ENCODE measurements around the gene FTCDNL1. TPM values are rescaled to one million over a fixed set of nuclear protein-coding genes. Genes with fewer than 3 reads are reported as not detected.
A peak's percentile ranks its signal among the peaks of the same experiment; 100 is the strongest.

FTCDNL1 gene
- total RNA-seq, 1 experiment from 2014 or later: 2.0 TPM

- H3K4ac ChIP-seq (ENCODE audit: low read depth, low read length): no peak overlapping the region
- H4K91ac ChIP-seq (ENCODE audit: insufficient read length, low read depth, low read length): no peak overlapping the region
- H3K23ac ChIP-seq (ENCODE audit: insufficient read length, low read depth, low read length): no peak overlapping the region
- H3K9ac ChIP-seq (ENCODE audit: extremely low read depth, insufficient read length, low read length): no peak overlapping the region
- peak overlapping the region; percentile 12 for H2AFZ ChIP-seq (ENCODE audit: low read length)
- Mint-ChIP-seq H3K4me3 (no peak overlapping the region), H3K27ac (peak overlapping the region in 2 of 3 experiments; percentile 79 to 80; a peak in 3 of 7 replicates), H3K9me3 (peaks cover 0 to 3% of the 10 kb centered on the region in 2 experiments; a peak in 1 of 5 replicates), H3K27me3 (ENCODE audit: low read depth) (peaks cover 1% of the 10 kb centered on the region), H3K36me3 (ENCODE audit: insufficient read depth in 1 of 3, low read depth in 3 of 3) (no peaks in the 10 kb centered on the region), H3K4me1 (peaks cover 32 to 39% of the 10 kb centered on the region in 2 experiments)
- H3K27me3 ChIP-seq (ENCODE audit: insufficient read depth, low read length): no peaks in the 10 kb centered on the region
- WGBS (ENCODE audit: extremely low coverage, insufficient read length, low lambda C conversion rate): no CpG with 5 or more reads among the region's 4 CpGs
- H2BK15ac ChIP-seq (ENCODE audit: low read depth, low read length): no peak overlapping the region
- H2BK20ac ChIP-seq (ENCODE audit: low read depth, low read length, poor library complexity, severe bottlenecking): no peak overlapping the region
- H3K79me1 ChIP-seq (ENCODE audit: insufficient read depth, low read depth, low read length, poor library complexity, severe bottlenecking): no peaks in the 10 kb centered on the region
- H2BK12ac ChIP-seq (ENCODE audit: insufficient read length, low read depth, low read length): no peak overlapping the region
- H2AK5ac ChIP-seq (ENCODE audit: insufficient read length, low read length): no peak overlapping the region
- no peak overlapping the region for H2BK120ac ChIP-seq (ENCODE audit: low read depth, low read length, poor library complexity, severe bottlenecking)
- H3K18ac ChIP-seq (ENCODE audit: insufficient read length, low read depth, low read length): no peak overlapping the region
- no peaks in the 10 kb centered on the region for H3K79me2 ChIP-seq (ENCODE audit: insufficient read depth, low read length)
- H3K27ac ChIP-seq (ENCODE audit: insufficient read length, low read depth, low read length): no peak overlapping the region
- H3K56ac ChIP-seq (ENCODE audit: insufficient read length, low read depth, low read length): no peak overlapping the region
- no peaks in the 10 kb centered on the region for H4K20me1 ChIP-seq (ENCODE audit: control insufficient read depth, insufficient read depth, insufficient read length)
- H3K23me2 ChIP-seq (ENCODE audit: insufficient read length, low read depth, low read length, poor library complexity, severe bottlenecking): no peaks in the 10 kb centered on the region
- H4K5ac ChIP-seq (ENCODE audit: insufficient read length, low read depth, low read length): no peak overlapping the region
- no peak overlapping the region for H3T11ph ChIP-seq (ENCODE audit: low read length)
- no peak overlapping the region for H4K8ac ChIP-seq (replicated peaks; ENCODE audit: insufficient read length, low read depth, low read length)
- H3K14ac ChIP-seq (ENCODE audit: insufficient read depth, low read length): no peak overlapping the region
- H3K4me2 ChIP-seq (ENCODE audit: insufficient read depth, insufficient read length, low read length): no peak overlapping the region
- no peak for DNase-seq
- H3K4me1 ChIP-seq (ENCODE audit: insufficient read depth, low read length): peaks cover 4% of the 10 kb centered on the region; the same call in 1 of the 2 replicates
- no peaks in the 10 kb centered on the region for H3K9me3 ChIP-seq (ENCODE audit: control insufficient read depth, low read depth, low read length)
- H2BK5ac ChIP-seq (ENCODE audit: insufficient read length, low read length): no peak overlapping the region
- no peak for TF ChIP-seq CTCF (conservative IDR thresholded peaks at IDR 0.05)
Measured at GRCh38 chr2:199855812-199856211, 4.8 kb upstream of the FTCDNL1 start.

Data from H9 (cell line).